ENCODE results near the gene LRRC39.

LRRC39 gene

DNA sequence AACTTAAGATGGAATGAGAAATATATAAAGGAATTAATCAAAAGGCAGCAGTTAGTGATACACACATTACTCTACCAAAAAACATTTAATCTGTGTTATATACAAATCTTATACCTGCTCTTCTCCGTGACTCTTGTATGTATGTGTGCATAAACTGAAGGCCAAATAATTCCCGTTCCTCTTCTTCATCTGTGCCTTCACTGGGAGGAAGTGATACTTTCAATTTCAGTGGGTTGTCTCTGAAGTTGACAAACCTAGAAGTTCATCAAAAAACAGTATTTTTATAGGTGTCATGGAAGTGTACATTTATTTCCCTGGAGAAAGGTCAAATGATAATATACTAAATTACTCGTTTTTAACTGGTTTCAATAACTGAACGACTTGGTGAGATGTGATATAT lies 25.8 kb downstream of the LRRC39 start:
- H3K27me3 ChIP-seq (ENCODE audit: control insufficient read depth in 1 of 2, insufficient read depth in 2 of 2, low read length in 2 of 2): no peaks in the 10 kb centered on the region
- no peaks in the 10 kb centered on the region for H3K4me1 ChIP-seq (ENCODE audit: control insufficient read depth, insufficient read depth, low read length)
- no peak overlapping the region for H3K27ac ChIP-seq (ENCODE audit: low read length)
- no peaks in the 10 kb centered on the region for H3K9me3 ChIP-seq (ENCODE audit: control insufficient read depth in 2 of 2, low read length in 2 of 2)
- H3K36me3 ChIP-seq (ENCODE audit: control insufficient read depth in 2 of 2, insufficient read depth in 2 of 2, low read length in 2 of 2): peaks cover 7 to 8% of the 10 kb centered on the region in 2 donors
- no peak overlapping the region for H3K4me3 ChIP-seq (ENCODE audit: low read length in 2 of 2)
- H3K9ac ChIP-seq (ENCODE audit: low read length in 2 of 2): no peak overlapping the region

DNA sequence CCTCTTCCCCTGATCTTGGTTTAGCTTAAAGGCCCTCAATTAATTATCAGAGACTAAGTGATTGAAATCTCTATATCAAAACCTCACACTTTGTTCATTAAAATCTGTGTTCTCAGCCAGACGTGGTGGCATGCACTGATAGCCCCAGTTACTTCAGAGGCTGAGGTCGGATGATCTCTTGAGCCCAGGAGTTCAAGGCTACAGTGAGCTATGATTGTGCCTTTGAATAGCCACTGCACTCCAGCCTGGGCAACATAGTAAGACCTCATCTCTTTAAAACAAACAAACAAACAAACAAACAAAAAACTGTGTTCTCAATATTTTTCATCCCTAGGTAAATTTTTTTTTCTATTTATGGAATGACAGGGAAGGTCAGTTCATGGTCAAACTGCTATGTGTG lies 26.4 kb downstream of the LRRC39 start:
- H3K4me3 ChIP-seq (ENCODE audit: low read length in 2 of 2): no peak overlapping the region
- H3K9ac ChIP-seq (ENCODE audit: low read length in 2 of 2): no peak overlapping the region
- no peaks in the 10 kb centered on the region for H3K4me1 ChIP-seq (ENCODE audit: control insufficient read depth, insufficient read depth, low read length)
- H3K27me3 ChIP-seq (ENCODE audit: control insufficient read depth in 1 of 2, insufficient read depth in 2 of 2, low read length in 2 of 2): no peaks in the 10 kb centered on the region
- no peaks in the 10 kb centered on the region for H3K9me3 ChIP-seq (ENCODE audit: control insufficient read depth in 2 of 2, low read length in 2 of 2)
- H3K27ac ChIP-seq (ENCODE audit: low read length): no peak overlapping the region
- peaks cover 8 to 9% of the 10 kb centered on the region in 2 donors for H3K36me3 ChIP-seq (ENCODE audit: control insufficient read depth in 2 of 2, insufficient read depth in 2 of 2, low read length in 2 of 2)

DNA sequence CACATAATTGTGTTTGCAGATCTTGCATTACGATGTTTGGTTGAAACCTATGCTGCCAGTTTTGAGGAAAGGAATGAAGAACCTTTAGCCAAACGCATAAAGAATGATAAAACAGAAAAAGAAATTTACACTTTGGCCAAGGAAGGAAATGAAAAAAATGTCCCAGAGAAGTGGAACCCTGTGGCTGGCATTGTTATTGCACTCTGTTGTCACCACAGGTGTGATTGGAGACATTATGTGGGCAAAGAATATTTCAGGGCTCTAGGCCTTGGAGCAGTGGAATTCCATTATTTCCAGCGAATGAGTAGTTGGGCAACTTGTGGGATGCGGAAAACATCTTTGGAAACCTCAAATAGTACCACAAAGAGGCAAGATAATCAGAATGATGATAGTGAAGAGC lies 30.2 kb downstream of the LRRC39 start:
- H3K4me1 ChIP-seq (ENCODE audit: control insufficient read depth, insufficient read depth, low read length): no peaks in the 10 kb centered on the region
- no peaks in the 10 kb centered on the region for H3K9me3 ChIP-seq (ENCODE audit: control insufficient read depth in 2 of 2, low read length in 2 of 2)
- no peak overlapping the region for H3K9ac ChIP-seq (ENCODE audit: low read length in 2 of 2)
- H3K27me3 ChIP-seq (ENCODE audit: control insufficient read depth in 1 of 2, insufficient read depth in 2 of 2, low read length in 2 of 2): no peaks in the 10 kb centered on the region
- peaks cover 22 to 23% of the 10 kb centered on the region in 2 donors for H3K36me3 ChIP-seq (ENCODE audit: control insufficient read depth in 2 of 2, insufficient read depth in 2 of 2, low read length in 2 of 2)
- H3K4me3 ChIP-seq (ENCODE audit: low read length in 2 of 2): no peak overlapping the region
- H3K27ac ChIP-seq (ENCODE audit: low read length): no peak overlapping the region

DNA sequence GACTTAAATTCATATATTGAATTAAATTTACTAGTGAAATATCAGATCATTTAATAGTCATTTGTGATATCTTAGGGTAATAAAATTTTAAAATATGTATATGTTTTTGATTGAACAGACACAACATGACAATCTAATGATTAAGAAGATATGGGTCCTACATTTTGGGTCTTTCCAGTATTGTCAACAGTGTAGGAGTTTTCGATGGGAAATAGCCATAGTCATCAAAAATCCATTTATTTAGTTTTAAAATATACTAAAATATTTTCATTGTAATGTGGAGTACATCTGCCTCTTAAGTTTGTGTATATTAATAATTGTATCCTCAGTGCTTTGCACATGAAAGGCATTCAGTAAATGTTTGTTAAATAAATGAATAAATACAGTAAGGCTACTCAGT lies 31.1 kb downstream of the LRRC39 start:
- peaks cover 26 to 29% of the 10 kb centered on the region in 2 donors for H3K36me3 ChIP-seq (ENCODE audit: control insufficient read depth in 2 of 2, insufficient read depth in 2 of 2, low read length in 2 of 2)
- no peaks in the 10 kb centered on the region for H3K27me3 ChIP-seq (ENCODE audit: control insufficient read depth in 1 of 2, insufficient read depth in 2 of 2, low read length in 2 of 2)
- no peaks in the 10 kb centered on the region for H3K4me1 ChIP-seq (ENCODE audit: control insufficient read depth, insufficient read depth, low read length)
- H3K27ac ChIP-seq (ENCODE audit: low read length): no peak overlapping the region
- H3K9me3 ChIP-seq (ENCODE audit: control insufficient read depth in 2 of 2, low read length in 2 of 2): no peaks in the 10 kb centered on the region
- no peak overlapping the region for H3K4me3 ChIP-seq (ENCODE audit: low read length in 2 of 2)
- no peak overlapping the region for H3K9ac ChIP-seq (ENCODE audit: low read length in 2 of 2)

DNA sequence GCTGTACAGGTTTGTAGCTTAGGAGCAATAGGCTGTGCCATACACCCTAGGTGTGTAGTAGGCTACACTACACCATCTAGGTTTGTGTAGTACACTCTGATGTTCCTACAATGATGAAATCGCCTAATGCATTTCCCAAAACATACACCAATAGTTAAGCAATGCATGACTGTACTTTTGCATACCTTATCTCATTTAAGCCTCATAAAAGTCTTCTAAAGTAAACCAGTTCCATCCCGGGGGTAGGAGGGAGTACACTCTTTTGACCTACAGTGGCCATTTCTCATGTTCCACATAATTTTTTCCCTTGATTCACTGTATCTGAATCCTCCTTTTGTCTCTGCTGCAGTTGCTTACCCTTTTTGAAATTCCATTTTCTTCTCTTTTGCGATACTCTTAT lies 32.9 kb downstream of the LRRC39 start:
- H3K9ac ChIP-seq (ENCODE audit: low read length in 2 of 2): no peak overlapping the region
- no peaks in the 10 kb centered on the region for H3K4me1 ChIP-seq (ENCODE audit: control insufficient read depth, insufficient read depth, low read length)
- no peak overlapping the region for H3K27ac ChIP-seq (ENCODE audit: low read length)
- no peak overlapping the region for H3K4me3 ChIP-seq (ENCODE audit: low read length in 2 of 2)
- H3K36me3 ChIP-seq (ENCODE audit: control insufficient read depth in 2 of 2, insufficient read depth in 2 of 2, low read length in 2 of 2): peaks cover 41 to 43% of the 10 kb centered on the region in 2 donors
- no peaks in the 10 kb centered on the region for H3K9me3 ChIP-seq (ENCODE audit: control insufficient read depth in 2 of 2, low read length in 2 of 2)
- H3K27me3 ChIP-seq (ENCODE audit: control insufficient read depth in 1 of 2, insufficient read depth in 2 of 2, low read length in 2 of 2): no peaks in the 10 kb centered on the region

DNA sequence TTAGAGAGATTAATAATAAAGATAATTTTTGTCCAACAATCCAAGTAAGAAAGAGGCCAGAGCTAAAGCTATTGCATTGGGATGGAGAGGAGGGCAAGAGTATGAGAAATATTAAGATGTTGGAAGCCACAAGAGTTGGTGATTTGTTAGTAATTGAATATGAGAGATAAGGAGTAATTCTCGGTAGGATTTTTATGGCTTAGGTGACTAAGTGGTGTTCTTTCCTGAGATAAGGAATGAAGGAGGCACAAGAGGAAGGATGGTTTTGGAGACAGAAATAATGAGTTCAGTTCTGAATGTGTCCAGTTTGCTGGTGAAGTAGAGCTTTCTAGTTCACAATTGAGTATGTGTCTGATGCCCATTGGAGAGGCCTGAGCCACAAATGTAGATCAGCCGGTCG lies 35.7 kb downstream of the LRRC39 start:
- H3K4me1 ChIP-seq (ENCODE audit: control insufficient read depth, insufficient read depth, low read length): no peaks in the 10 kb centered on the region
- H3K36me3 ChIP-seq (ENCODE audit: control insufficient read depth in 2 of 2, insufficient read depth in 2 of 2, low read length in 2 of 2): peaks cover 46 to 50% of the 10 kb centered on the region in 2 donors
- no peaks in the 10 kb centered on the region for H3K9me3 ChIP-seq (ENCODE audit: control insufficient read depth in 2 of 2, low read length in 2 of 2)
- no peak overlapping the region for H3K27ac ChIP-seq (ENCODE audit: low read length)
- H3K27me3 ChIP-seq (ENCODE audit: control insufficient read depth in 1 of 2, insufficient read depth in 2 of 2, low read length in 2 of 2): no peaks in the 10 kb centered on the region
- no peak overlapping the region for H3K4me3 ChIP-seq (ENCODE audit: low read length in 2 of 2)
- H3K9ac ChIP-seq (ENCODE audit: low read length in 2 of 2): no peak overlapping the region

DNA sequence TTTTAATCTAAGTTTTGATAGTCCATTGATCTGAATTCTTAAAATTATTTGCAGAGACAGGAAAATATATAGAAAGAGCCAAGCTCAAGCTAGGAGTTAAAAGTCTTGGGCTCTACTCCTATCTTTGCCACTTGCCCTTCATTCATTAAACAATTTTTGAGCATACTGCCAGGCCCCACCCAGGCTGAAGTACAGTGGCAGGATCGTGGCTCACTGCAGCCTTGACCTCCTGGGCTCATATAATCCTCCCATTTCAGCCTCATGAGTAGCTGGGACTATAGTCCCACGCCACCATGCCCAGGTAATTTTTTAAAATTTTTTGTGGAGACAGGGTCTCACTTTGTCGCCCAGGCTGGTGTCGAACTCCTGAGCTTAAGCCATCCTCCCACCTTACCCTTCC lies 36.9 kb downstream of the LRRC39 start:
- Histone ChIP-seq H3K9ac (ENCODE audit: low read length in 2 of 2) (no peak overlapping the region), H3K4me3 (ENCODE audit: low read length in 2 of 2) (no peak overlapping the region), H3K36me3 (ENCODE audit: control insufficient read depth in 2 of 2, insufficient read depth in 2 of 2, low read length in 2 of 2) (peaks cover 48 to 50% of the 10 kb centered on the region in 2 donors), H3K27me3 (ENCODE audit: control insufficient read depth in 1 of 2, insufficient read depth in 2 of 2, low read length in 2 of 2) (no peaks in the 10 kb centered on the region), H3K27ac (ENCODE audit: low read length) (no peak overlapping the region), H3K9me3 (ENCODE audit: control insufficient read depth in 2 of 2, low read length in 2 of 2) (no peaks in the 10 kb centered on the region), H3K4me1 (ENCODE audit: control insufficient read depth, insufficient read depth, low read length) (no peaks in the 10 kb centered on the region)

DNA sequence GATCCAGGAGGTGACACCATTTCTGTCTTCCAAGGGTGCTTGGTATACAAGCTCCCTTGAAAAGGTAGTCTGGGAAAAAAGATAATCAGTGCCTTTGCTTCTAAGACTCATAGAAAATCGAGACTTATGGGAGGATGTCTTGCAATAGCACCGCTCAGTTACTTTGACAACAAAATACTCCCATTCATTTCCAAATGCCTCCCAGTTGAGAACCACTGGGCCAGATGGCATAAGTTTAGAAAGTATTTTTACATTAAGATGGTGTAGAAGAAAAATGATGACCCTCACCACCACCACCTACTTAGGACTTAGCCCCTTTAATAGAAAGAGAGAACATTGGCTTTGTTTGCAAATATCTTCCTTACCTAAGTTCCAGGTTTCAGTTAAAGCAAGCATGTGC lies 40.5 kb downstream of the LRRC39 start:
- Histone ChIP-seq H3K27ac (ENCODE audit: low read length) (no peak overlapping the region), H3K9me3 (ENCODE audit: control insufficient read depth in 2 of 2, low read length in 2 of 2) (no peaks in the 10 kb centered on the region), H3K36me3 (ENCODE audit: control insufficient read depth in 2 of 2, insufficient read depth in 2 of 2, low read length in 2 of 2) (peaks cover 33 to 36% of the 10 kb centered on the region in 2 donors), H3K4me3 (ENCODE audit: low read length in 2 of 2) (no peak overlapping the region), H3K4me1 (ENCODE audit: control insufficient read depth, insufficient read depth, low read length) (no peaks in the 10 kb centered on the region), H3K9ac (ENCODE audit: low read length in 2 of 2) (no peak overlapping the region), H3K27me3 (ENCODE audit: control insufficient read depth in 1 of 2, insufficient read depth in 2 of 2, low read length in 2 of 2) (no peaks in the 10 kb centered on the region)

DNA sequence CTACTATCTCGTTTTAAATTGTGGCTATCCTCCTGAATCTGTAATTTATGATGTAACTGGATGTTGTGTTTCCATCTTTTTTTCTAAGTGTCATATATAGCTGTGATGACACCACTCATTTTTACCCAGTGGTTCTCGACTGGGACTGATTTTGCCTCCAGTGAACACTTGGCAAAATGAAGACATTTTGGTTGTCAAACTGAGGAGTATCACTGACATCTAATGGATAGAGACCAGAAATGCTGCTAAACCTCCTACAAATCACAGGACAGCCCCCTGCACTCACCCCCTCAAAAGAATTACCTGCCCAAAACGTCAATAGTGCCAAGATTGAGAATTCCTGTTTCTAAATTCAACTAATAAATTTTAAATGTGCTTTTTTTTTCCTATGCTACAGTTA lies 43.2 kb downstream of the LRRC39 start:
- H3K9me3 ChIP-seq (ENCODE audit: control insufficient read depth in 2 of 2, low read length in 2 of 2): no peaks in the 10 kb centered on the region
- H3K36me3 ChIP-seq (ENCODE audit: control insufficient read depth in 2 of 2, insufficient read depth in 2 of 2, low read length in 2 of 2): peaks cover 13 to 16% of the 10 kb centered on the region in 2 donors
- H3K27me3 ChIP-seq (ENCODE audit: control insufficient read depth in 1 of 2, insufficient read depth in 2 of 2, low read length in 2 of 2): no peaks in the 10 kb centered on the region
- H3K4me1 ChIP-seq (ENCODE audit: control insufficient read depth, insufficient read depth, low read length): no peaks in the 10 kb centered on the region
- no peak overlapping the region for H3K4me3 ChIP-seq (ENCODE audit: low read length in 2 of 2)
- no peak overlapping the region for H3K9ac ChIP-seq (ENCODE audit: low read length in 2 of 2)
- no peak overlapping the region for H3K27ac ChIP-seq (ENCODE audit: low read length)

DNA sequence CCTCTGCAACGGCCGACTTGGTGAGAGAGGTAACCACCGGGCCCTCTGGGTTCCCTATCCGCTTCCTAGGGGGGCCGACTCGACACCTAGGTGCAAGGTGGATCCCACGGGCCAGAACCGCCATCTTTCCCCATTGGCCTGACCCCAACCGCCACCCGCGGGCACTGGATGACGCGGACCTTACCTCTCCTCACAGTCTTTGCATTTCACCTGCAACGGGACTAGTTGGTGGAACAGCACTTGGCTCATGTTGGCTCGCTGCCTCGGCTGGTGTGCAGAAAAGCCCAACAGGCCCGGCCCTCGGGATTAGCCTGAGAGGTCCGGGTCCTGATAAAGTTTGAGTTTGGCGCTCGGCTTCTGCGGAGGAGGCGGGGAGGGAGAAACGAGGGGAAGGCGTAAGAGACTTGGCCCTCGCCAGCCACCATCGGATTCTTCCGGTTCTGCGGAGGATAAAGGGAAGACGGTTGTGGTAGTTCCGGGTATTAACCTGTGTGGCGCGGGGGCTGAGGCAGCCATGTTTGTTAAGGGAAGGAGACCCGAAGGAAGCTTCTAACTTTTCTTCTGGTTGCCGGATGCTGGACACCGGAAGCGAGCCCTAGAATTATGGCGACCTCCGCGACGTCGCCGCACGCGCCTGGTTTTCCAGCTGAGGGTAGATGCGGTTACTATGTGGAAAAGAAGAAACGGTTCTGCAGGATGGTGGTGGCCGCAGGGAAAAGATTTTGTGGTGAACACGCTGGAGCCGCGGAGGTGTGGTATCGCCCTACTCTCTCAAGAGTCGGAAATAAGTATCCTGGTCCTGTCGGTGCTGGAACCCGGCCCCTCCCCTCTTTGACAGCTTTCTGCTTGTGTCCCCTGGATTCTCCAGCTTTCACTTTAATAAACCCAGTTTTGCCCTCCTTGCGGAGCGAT lies 45.2 kb downstream of the LRRC39 start, which contains the start of the genes SASS6 and TRMT13:
SASS6 (minus strand) TSS at position 365 of the 912 bp plus-strand sequence; CDS start at position 249, 116 bp downstream.
TRMT13 (plus strand) TSS at position 598 of the 912 bp plus-strand sequence; CDS start at position 604, 6 bp downstream.
- peak within 1 kb of the TSS; percentile 68 to 82 for H3K9ac ChIP-seq (ENCODE audit: low read length in 2 of 2)
- H3K27ac ChIP-seq (ENCODE audit: low read length): no peak within 1 kb of the TSS
- H3K9me3 ChIP-seq (ENCODE audit: control insufficient read depth in 2 of 2, low read length in 2 of 2): no peaks in the 10 kb centered on the region
- H3K4me1 ChIP-seq (ENCODE audit: control insufficient read depth, insufficient read depth, low read length): no peaks in the 10 kb centered on the region
- no peaks in the 10 kb centered on the region for H3K27me3 ChIP-seq (ENCODE audit: control insufficient read depth in 1 of 2, insufficient read depth in 2 of 2, low read length in 2 of 2)
- peaks cover 5 to 9% of the 10 kb centered on the region in 2 donors for H3K36me3 ChIP-seq (ENCODE audit: control insufficient read depth in 2 of 2, insufficient read depth in 2 of 2, low read length in 2 of 2)
- peak within 1 kb of the TSS; percentile 94 to 96 for H3K4me3 ChIP-seq (ENCODE audit: low read length in 2 of 2)

DNA sequence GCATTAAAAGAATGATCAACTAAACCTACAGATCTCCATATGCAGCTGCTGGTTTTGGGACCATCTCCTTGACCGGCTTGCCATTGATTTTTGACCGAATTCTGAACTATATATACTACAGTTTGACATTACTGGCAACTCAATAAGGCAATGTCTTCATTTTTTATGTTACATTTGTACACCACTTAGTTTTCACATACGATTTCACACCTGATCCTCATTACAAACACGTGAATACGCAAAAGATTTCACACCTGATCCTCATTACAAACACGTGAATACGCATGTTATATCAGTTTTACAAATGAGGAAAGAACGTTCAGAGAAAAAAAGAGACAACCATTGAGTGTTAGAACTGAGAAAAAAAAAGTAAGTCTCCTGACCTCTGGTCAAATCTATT lies 46.4 kb downstream of the LRRC39 start:
- Histone ChIP-seq H3K9ac (ENCODE audit: low read length in 2 of 2) (no peak overlapping the region), H3K4me3 (ENCODE audit: low read length in 2 of 2) (peak overlapping the region in 1 of 2 donors; percentile 96), H3K27me3 (ENCODE audit: control insufficient read depth in 1 of 2, insufficient read depth in 2 of 2, low read length in 2 of 2) (no peaks in the 10 kb centered on the region), H3K27ac (ENCODE audit: low read length) (no peak overlapping the region), H3K4me1 (ENCODE audit: control insufficient read depth, insufficient read depth, low read length) (no peaks in the 10 kb centered on the region), H3K36me3 (ENCODE audit: control insufficient read depth in 2 of 2, insufficient read depth in 2 of 2, low read length in 2 of 2) (no peaks in the 10 kb centered on the region), H3K9me3 (ENCODE audit: control insufficient read depth in 2 of 2, low read length in 2 of 2) (no peaks in the 10 kb centered on the region)

Data from stomach smooth muscle (tissue), 2 donors.